ENCODE data around the gene EIF4G3. TPM values are rescaled to one million over a fixed set of nuclear protein-coding genes. Genes with fewer than 3 reads are reported as not detected.

Gene EIF4G3
- total and polyA plus RNA-seq, 2 of the 8 experiments (the other 6 are each of a cell fraction or from before 2014, with no cell fraction given), result 47.5 to 66.6 TPM

GRCh38 chr1:20996554-20996953 is 180.1 kb downstream of the EIF4G3 start:
- ChIA-PET POLR2A (ENCODE audit: partially characterized antibody) (no interaction called here), CTCF (ENCODE audit: partially characterized antibody) (no interaction called here)
- Histone ChIP-seq H2BK12ac (ENCODE audit: low read depth, low read length) (no peak overlapping the region), H2AK5ac (ENCODE audit: low read depth, low read length) (no peak overlapping the region), H3K4me2 (ENCODE audit: insufficient read depth in 1 of 2, low read depth in 2 of 2, low read length in 2 of 2) (no peak overlapping the region), H3K79me2 (ENCODE audit: control insufficient read depth in 1 of 2, insufficient read depth in 2 of 2, low read length in 2 of 2) (no peaks in the 10 kb centered on the region; a peak in 1 of 4 replicates), H3K79me1 (ENCODE audit: low read depth, low read length) (no peaks in the 10 kb centered on the region), H3K4me3 (ENCODE audit: extremely low read depth in 1 of 4, insufficient read depth in 2 of 4, low read depth in 3 of 4, low read length in 4 of 4) (no peak overlapping the region), H4K8ac (ENCODE audit: extremely low read depth, insufficient read depth, low read length) (no peak overlapping the region), H3K23me2 (ENCODE audit: low read depth, low read length) (no peaks in the 10 kb centered on the region), H4K91ac (replicated peaks; ENCODE audit: insufficient read length, low read length) (no peak overlapping the region), H3K27me3 (replicated peaks in 1 of 4; ENCODE audit: control insufficient read depth in 3 of 4, extremely low read depth in 1 of 4, insufficient read depth in 3 of 4, low read length in 3 of 4) (no peaks in the 10 kb centered on the region), H4K20me1 (replicated peaks in 1 of 2; ENCODE audit: control insufficient read depth in 1 of 2, insufficient read depth in 2 of 2, low read length in 2 of 2) (peaks cover 0 to 2% of the 10 kb centered on the region in 2 experiments), H2BK5ac (ENCODE audit: low read depth, low read length) (no peak overlapping the region), H3K27ac (ENCODE audit: low read depth, low read length) (no peak overlapping the region), H3K36me3 (ENCODE audit: control insufficient read depth in 2 of 4, insufficient read depth in 4 of 4, low read length in 3 of 4) (no peaks in the 10 kb centered on the region), H3K9ac (replicated peaks in 1 of 4; ENCODE audit: extremely low read depth in 1 of 4, low read depth in 3 of 4, low read length in 3 of 4) (no peak overlapping the region), H3K18ac (ENCODE audit: extremely low read depth, low read length) (no peak overlapping the region), H2BK120ac (replicated peaks; ENCODE audit: low read depth, low read length) (no peak overlapping the region), H3K23ac (ENCODE audit: insufficient read length) (no peak overlapping the region), H3K4me1 (replicated peaks in 1 of 4; ENCODE audit: control insufficient read depth in 3 of 4, insufficient read depth in 4 of 4, low read length in 3 of 4) (peaks cover 0 to 3% (median 0%) of the 10 kb centered on the region in 4 experiments; a peak in 1 of 7 replicates), H3K56ac (replicated peaks; ENCODE audit: insufficient read length, low read depth, low read length) (no peak overlapping the region), H3K9me3 (ENCODE audit: insufficient read depth in 2 of 2, low read depth in 1 of 2, low read length in 1 of 2) (no peaks in the 10 kb centered on the region), H3K4ac (replicated peaks; ENCODE audit: insufficient read length, low read depth, low read length) (no peak overlapping the region), H3K14ac (ENCODE audit: insufficient read length) (no peak overlapping the region), H2AFZ (ENCODE audit: low read length) (no peak overlapping the region), H4K5ac (ENCODE audit: insufficient read length, low read depth, low read length) (no peak overlapping the region), H2BK15ac (ENCODE audit: low read length) (no peak overlapping the region), H2BK20ac (ENCODE audit: low read length) (no peak overlapping the region)
- no peak for DNase-seq (ENCODE audit: low read depth in 1 of 2, low spot score in 2 of 2)
- no peak for FAIRE-seq
- TF ChIP-seq CTBP2 (IDR thresholded peaks at IDR 0.05; ENCODE audit: borderline replicate concordance, insufficient read depth, insufficient read length, low read length), result no peak
- TF ChIP-seq CTCF (IDR thresholded peaks at IDR 0.05; ENCODE audit: control extremely low read depth in 1 of 3, insufficient read depth in 1 of 3, low read depth in 1 of 3, low read length in 3 of 3), result no peak
- no peak for TF ChIP-seq EP300 (IDR thresholded peaks at IDR 0.05; ENCODE audit: borderline replicate concordance in 1 of 2, low read depth in 2 of 2, low read length in 2 of 2)
- no peak for TF ChIP-seq CBX5 (IDR thresholded peaks at IDR 0.05; ENCODE audit: low read depth, low read length)
- TF ChIP-seq MAX (IDR thresholded peaks at IDR 0.05), result no peak
